Transverse colon (tissue), 3 donors: ENCODE data around the gene FCHO2.
"Not testable (repeated sequence)": the region's sequence is repeated elsewhere in the genome, so short reads cannot be mapped to it uniquely, and the experiment has no call there.

Source experiments
- EP300 ChIP-seq: sonication (generic); formaldehyde crosslinking; IDR thresholded peaks from one replicate; pipeline ENCODE4 v1.6.1; 2017; ENCODE audit warnings: antibody characterized with exemption, low read depth
- POLR2A ChIP-seq: fragments of 450-650 bp; IDR thresholded peaks from one replicate; pipeline ENCODE4 v1.6.1; 2016; ENCODE audit warnings: antibody characterized with exemption, mild to moderate bottlenecking, moderate library complexity
- POLR2AphosphoS5 ChIP-seq, 3 donors: sonication (generic); formaldehyde crosslinking; IDR thresholded peaks; one replicate each; pipeline ENCODE4 v1.6.1; 2016; ENCODE audit warnings: antibody characterized with exemption in 3 of 3

DNA sequence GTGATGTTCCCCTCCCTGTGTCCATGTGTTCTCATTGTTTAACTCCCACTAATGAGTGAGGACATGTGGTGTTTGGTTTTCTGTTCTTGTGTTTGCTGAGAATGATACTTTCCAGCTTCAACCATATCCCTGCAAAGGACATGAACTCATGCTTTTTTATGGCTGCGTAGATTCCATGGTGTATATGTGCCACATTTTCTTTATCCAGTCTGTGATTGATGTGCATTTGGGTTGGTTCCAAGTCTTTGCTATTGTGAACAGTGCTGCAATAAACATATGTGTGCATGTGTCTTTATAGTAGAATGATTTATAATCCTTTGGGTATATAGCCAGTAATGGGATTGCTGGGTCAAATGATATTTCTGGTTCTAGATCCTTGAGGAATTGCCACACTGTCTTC is 21.0 kb downstream of the FCHO2 start:
- TF ChIP-seq POLR2A; POLR2AphosphoS5 (IDR thresholded peaks at IDR 0.05); EP300: not testable (repeated sequence)
